ENCODE results near the gene CACHD1.

CACHD1 gene

GRCh38 chr1:64624808-64625207 is 154.9 kb downstream of the CACHD1 start:
- no peak for DNase-seq (ENCODE audit: low read depth, low spot score)
- H3K27ac ChIP-seq, result no peak overlapping the region

GRCh38 chr1:64630611-64631010 is 160.7 kb downstream of the CACHD1 start:
- H3K27ac ChIP-seq, result no peak overlapping the region
- no peak for DNase-seq (ENCODE audit: low read depth, low spot score)

GRCh38 chr1:64631346-64632034 is 161.6 kb downstream of the CACHD1 start:
- no peak for DNase-seq (ENCODE audit: low read depth, low spot score)
- H3K27ac ChIP-seq, result no peak overlapping the region

GRCh38 chr1:64632936-64633335 is 163.0 kb downstream of the CACHD1 start:
- no peak for DNase-seq (ENCODE audit: low read depth, low spot score)
- no peak overlapping the region for H3K27ac ChIP-seq

- no peak overlapping the region for H3K27ac ChIP-seq
- no peak for DNase-seq (ENCODE audit: low read depth, low spot score)
These were observed 175.8 kb downstream of the CACHD1 start for GRCh38 chr1:64645735-64646134.

- no peak for DNase-seq (ENCODE audit: low read depth, low spot score)
- H3K27ac ChIP-seq, result no peak overlapping the region
These were observed 180.5 kb downstream of the CACHD1 start for GRCh38 chr1:64650411-64650810.

- DNase-seq (ENCODE audit: low read depth, low spot score), result no peak
- H3K27ac ChIP-seq, result no peak overlapping the region
These were observed 181.9 kb downstream of the CACHD1 start for GRCh38 chr1:64651841-64652240.

GRCh38 chr1:64653466-64653865 is 183.5 kb downstream of the CACHD1 start:
- DNase-seq (ENCODE audit: low read depth, low spot score), result no peak
- H3K27ac ChIP-seq, result no peak overlapping the region

- no peak for DNase-seq (ENCODE audit: low read depth, low spot score)
These were observed 184.8 kb downstream of the CACHD1 start for GRCh38 chr1:64654519-64655341.

GRCh38 chr1:64655861-64656260 is 185.9 kb downstream of the CACHD1 start:
- DNase-seq (ENCODE audit: low read depth, low spot score), result no peak

More at GRCh38 chr1:64654519-64655341, 184.8 kb downstream of the CACHD1 start:
- no peak overlapping the region for H3K27ac ChIP-seq

GRCh38 chr1:64659478-64660138 is 189.7 kb downstream of the CACHD1 start:
- H3K27ac ChIP-seq, result no peak overlapping the region
- no peak for DNase-seq (ENCODE audit: low read depth, low spot score)

More at GRCh38 chr1:64655861-64656260, 185.9 kb downstream of the CACHD1 start:
- no peak overlapping the region for H3K27ac ChIP-seq

- no peak overlapping the region for H3K27ac ChIP-seq
- DNase-seq (ENCODE audit: low read depth, low spot score), result no peak
These were observed 193.7 kb downstream of the CACHD1 start for GRCh38 chr1:64663668-64664067.

GRCh38 chr1:64664299-64664698 is 194.4 kb downstream of the CACHD1 start:
- H3K27ac ChIP-seq, result no peak overlapping the region
- no peak for DNase-seq (ENCODE audit: low read depth, low spot score)

- H3K27ac ChIP-seq, result no peak overlapping the region
- no peak for DNase-seq (ENCODE audit: low read depth, low spot score)
These were observed 199.3 kb downstream of the CACHD1 start for GRCh38 chr1:64669098-64669675.

- no peak for DNase-seq (ENCODE audit: low read depth, low spot score)
- no peak overlapping the region for H3K27ac ChIP-seq
These were observed 205.9 kb downstream of the CACHD1 start for GRCh38 chr1:64675718-64676345.

- H3K27ac ChIP-seq, result no peak overlapping the region
- no peak for DNase-seq (ENCODE audit: low read depth, low spot score)
These were observed 206.5 kb downstream of the CACHD1 start for GRCh38 chr1:64676386-64676785.

GRCh38 chr1:64677532-64677931 is 207.6 kb downstream of the CACHD1 start:
- DNase-seq (ENCODE audit: low read depth, low spot score), result no peak
- no peak overlapping the region for H3K27ac ChIP-seq

- no peak for DNase-seq (ENCODE audit: low read depth, low spot score)
- no peak overlapping the region for H3K27ac ChIP-seq
These were observed 208.4 kb downstream of the CACHD1 start for GRCh38 chr1:64678366-64678765.

- DNase-seq (ENCODE audit: low read depth, low spot score), result no peak
- H3K27ac ChIP-seq, result no peak overlapping the region
These were observed 209.2 kb downstream of the CACHD1 start for GRCh38 chr1:64679177-64679576.

GRCh38 chr1:64680599-64680998 is 210.7 kb downstream of the CACHD1 start:
- no peak overlapping the region for H3K27ac ChIP-seq
- DNase-seq (ENCODE audit: low read depth, low spot score), result no peak
